ENCODE results near the gene NUP107. TPM values are rescaled to one million over a fixed set of nuclear protein-coding genes. Genes with fewer than 3 reads are reported as not detected.
"Not testable (repeated sequence)": the region's sequence is repeated elsewhere in the genome, so short reads cannot be mapped to it uniquely, and the experiment has no call there.

The NUP107 gene
- total RNA-seq (10 to 100 TPM in 4 of 5 donors, 1 to 10 TPM in 1; 9.3 to 99.1 (median 28.1) TPM), polyA plus RNA-seq (10 to 100 TPM in 1 of 3 donors, 1 to 10 TPM in 2; 5.7 to 13.6 (median 5.8) TPM)
- long read RNA-seq, donor 1, full-length matches to known transcripts: 2 of 2 reads
- long read RNA-seq, donor 1, partial matches to known transcripts: 0 of 2 reads
- long read RNA-seq, donor 1, other reads (novel, unspliced or antisense): 0 of 2 reads
- long read RNA-seq, donor 2, full-length matches to known transcripts: 5 of 5 reads
- long read RNA-seq, donor 2, partial matches to known transcripts: 0 of 5 reads
- long read RNA-seq, donor 2, other reads (novel, unspliced or antisense): 0 of 5 reads
- long read RNA-seq, donor 3, full-length matches to known transcripts: 2 of 2 reads
- long read RNA-seq, donor 3, partial matches to known transcripts: 0 of 2 reads
- long read RNA-seq, donor 3, other reads (novel, unspliced or antisense): 0 of 2 reads
- long read RNA-seq, donor 4: 0 reads
- long read RNA-seq, donor 5, partial matches to known transcripts: 5 of 5 reads
- long read RNA-seq, donor 5, other reads (novel, unspliced or antisense): 0 of 5 reads
- long read RNA-seq, donor 6, full-length matches to known transcripts: 5 of 5 reads
- long read RNA-seq, donor 6, partial matches to known transcripts: 0 of 5 reads
- long read RNA-seq, donor 6, other reads (novel, unspliced or antisense): 0 of 5 reads
- long read RNA-seq, donor 7, full-length matches to known transcripts: 5 of 5 reads
- long read RNA-seq, donor 7, partial matches to known transcripts: 0 of 5 reads
- long read RNA-seq, donor 7, other reads (novel, unspliced or antisense): 0 of 5 reads
- long read RNA-seq, donor 8, partial matches to known transcripts: 0 of 2 reads
- long read RNA-seq, donor 8, other reads (novel, unspliced or antisense): 0 of 2 reads
- long read RNA-seq, donor 9, full-length matches to known transcripts: 2 of 10 reads
- long read RNA-seq, donor 9, partial matches to known transcripts: 8 of 10 reads
- long read RNA-seq, donor 9, other reads (novel, unspliced or antisense): 0 of 10 reads
- long read RNA-seq, donor 10: 0 reads

DNA sequence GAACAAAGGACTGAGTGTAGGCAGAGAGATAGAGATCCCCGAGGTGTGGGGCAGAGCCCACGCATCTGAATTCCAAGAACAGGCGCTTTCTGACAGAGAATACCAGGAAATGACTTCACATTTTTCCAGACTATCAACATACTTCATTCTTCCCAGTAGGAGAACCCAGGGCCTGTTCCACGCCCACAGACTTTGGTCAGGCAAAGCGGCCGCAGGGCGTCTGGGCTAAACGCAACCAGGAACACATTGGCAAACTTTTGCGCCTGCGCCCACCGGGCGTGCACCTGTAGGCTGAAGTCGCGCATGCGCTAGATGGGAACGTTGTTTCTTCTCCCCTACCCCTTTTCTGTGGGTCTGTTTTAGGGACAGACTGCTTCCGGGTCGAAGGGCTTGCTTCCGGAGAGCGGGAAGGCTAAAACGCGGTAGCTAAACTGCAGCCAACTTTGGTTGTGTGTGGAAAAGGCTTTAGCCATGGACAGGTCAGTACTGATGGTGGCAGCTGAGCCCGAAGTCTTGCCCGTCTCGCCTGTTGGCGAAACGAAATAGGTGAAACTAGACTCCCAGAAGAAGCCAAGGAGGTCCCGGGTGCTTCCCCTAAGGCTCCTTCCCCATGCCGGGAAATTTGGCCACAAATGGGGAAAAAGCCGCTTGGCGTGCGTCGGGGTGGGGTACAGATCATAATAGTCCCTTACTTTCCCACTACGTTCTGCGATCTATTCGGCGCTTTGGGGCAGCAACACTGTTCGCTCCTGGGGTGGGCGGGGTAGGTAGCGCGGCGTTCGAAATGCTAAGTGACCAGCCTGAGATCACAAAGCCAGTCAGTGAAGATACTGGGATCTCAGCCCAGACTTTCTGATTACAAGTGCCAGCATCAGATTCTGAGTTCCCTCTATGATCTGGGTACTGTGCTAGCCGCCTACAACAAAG is at the start of gene NUP107:
Gene NUP107 (plus strand): TSS at position 384 of the 927 bp plus-strand sequence. CDS start 88 bp downstream, at position 472.
- intact Hi-C loops (cut with DNase I; ENCODE audit: low total_unique reads): no loop called here
- WGBS, 5 donors: 0 to 1% (median 1%) methylated on average over 40 to 44 of the region's 44 CpGs
- Histone ChIP-seq H3K4me1 (peaks cover 8 to 27% (median 18%) of the 10 kb centered on the region in 4 donors), H3K36me3 (peaks cover under 1 to 23% (median 18%) of the 10 kb centered on the region in 4 donors), H3K27me3 (no peaks in the 10 kb centered on the region), H3K4me3 (peak within 1 kb of the TSS; percentile 86 to 100 (median 92)), H3K27ac (peak within 1 kb of the TSS; percentile 85 to 90 (median 86)), H3K9me3 (no peaks in the 10 kb centered on the region)
- TF ChIP-seq POLR2A (IDR thresholded peaks at IDR 0.05): no peak
- TF ChIP-seq, protein P1, sequence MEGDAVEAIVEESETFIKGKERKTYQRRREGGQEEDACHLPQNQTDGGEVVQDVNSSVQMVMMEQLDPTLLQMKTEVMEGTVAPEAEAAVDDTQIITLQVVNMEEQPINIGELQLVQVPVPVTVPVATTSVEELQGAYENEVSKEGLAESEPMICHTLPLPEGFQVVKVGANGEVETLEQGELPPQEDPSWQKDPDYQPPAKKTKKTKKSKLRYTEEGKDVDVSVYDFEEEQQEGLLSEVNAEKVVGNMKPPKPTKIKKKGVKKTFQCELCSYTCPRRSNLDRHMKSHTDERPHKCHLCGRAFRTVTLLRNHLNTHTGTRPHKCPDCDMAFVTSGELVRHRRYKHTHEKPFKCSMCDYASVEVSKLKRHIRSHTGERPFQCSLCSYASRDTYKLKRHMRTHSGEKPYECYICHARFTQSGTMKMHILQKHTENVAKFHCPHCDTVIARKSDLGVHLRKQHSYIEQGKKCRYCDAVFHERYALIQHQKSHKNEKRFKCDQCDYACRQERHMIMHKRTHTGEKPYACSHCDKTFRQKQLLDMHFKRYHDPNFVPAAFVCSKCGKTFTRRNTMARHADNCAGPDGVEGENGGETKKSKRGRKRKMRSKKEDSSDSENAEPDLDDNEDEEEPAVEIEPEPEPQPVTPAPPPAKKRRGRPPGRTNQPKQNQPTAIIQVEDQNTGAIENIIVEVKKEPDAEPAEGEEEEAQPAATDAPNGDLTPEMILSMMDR (IDR thresholded peaks at IDR 0.05): peak in 2 of 7 experiments; percentile 21 to 42
- TF ChIP-seq POLR2AphosphoS5 (IDR thresholded peaks at IDR 0.05): peak; percentile 75 to 96 (median 90)
- peak; percentile 41 for TF ChIP-seq EP300 (IDR thresholded peaks at IDR 0.05)
- peak; percentile 99 to 100 for DNase-seq

DNA sequence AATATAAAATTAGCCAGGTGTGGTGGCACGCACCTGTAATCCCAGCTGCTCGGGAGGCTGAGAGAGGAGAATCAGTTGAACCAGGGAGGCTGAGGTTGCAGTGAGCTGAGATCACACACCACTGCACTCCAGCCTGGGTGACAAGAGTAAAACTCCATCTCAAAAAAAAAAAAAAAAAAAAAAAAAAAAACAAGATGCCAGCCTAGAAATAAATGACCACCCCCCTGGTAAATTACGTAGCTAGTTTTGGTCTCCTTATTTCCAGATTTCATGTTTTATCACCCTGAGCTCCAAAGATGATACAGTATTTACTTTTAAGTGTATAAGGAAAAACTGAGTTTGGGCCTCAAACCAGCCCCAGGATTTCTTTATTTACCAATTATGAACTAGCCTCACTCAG is 49.3 kb upstream of the NUP107 start:
- 93 to 99% (median 95%) methylated on average over 3 of the region's 3 CpGs for WGBS, 5 donors
- DNase-seq; H3K36me3 ChIP-seq; H3K27ac ChIP-seq; H3K4me3 ChIP-seq; intact Hi-C loops (cut with DNase I; ENCODE audit: low total_unique reads); H3K27me3 ChIP-seq; H3K9me3 ChIP-seq: not testable (repeated sequence)
- peaks cover 35 to 99% (median 68%) of the 10 kb centered on the region in 4 donors for H3K4me1 ChIP-seq

DNA sequence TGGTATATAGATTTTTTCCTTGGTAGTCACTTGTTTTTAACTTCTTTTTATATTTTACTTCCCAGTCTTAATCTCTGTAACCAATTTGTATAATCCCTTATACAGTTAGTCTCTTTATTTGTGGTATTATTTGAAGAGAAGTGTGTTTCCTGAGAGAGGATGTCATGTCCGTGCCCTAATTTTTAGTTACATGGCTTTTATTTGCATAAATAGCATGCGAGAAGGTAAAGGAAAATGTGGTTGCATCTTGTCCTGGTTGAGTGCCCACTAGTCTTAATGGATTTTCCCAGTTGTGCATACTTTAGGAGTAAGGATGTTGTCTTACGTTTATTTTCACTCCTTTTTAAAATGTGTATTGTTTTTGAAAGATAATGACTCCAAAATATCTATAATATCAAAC is 48.6 kb upstream of the NUP107 start:
- no peak for DNase-seq
- 72 to 76% (median 75%) methylated on average over 3 of the region's 3 CpGs for WGBS, 5 donors
- no peak for TF ChIP-seq EP300 (IDR thresholded peaks at IDR 0.05)
- TF ChIP-seq, protein P1 (IDR thresholded peaks at IDR 0.05): no peak
- TF ChIP-seq POLR2A (IDR thresholded peaks at IDR 0.05): no peak
- no peak for TF ChIP-seq POLR2AphosphoS5 (IDR thresholded peaks at IDR 0.05)
- Histone ChIP-seq H3K27me3 (no peaks in the 10 kb centered on the region), H3K36me3 (no peaks in the 10 kb centered on the region), H3K9me3 (no peaks in the 10 kb centered on the region), H3K4me1 (peaks cover 40 to 100% (median 70%) of the 10 kb centered on the region in 4 donors), H3K27ac (no peak overlapping the region), H3K4me3 (no peak overlapping the region)
- intact Hi-C loops (cut with DNase I; ENCODE audit: low total_unique reads): no loop called here

DNA sequence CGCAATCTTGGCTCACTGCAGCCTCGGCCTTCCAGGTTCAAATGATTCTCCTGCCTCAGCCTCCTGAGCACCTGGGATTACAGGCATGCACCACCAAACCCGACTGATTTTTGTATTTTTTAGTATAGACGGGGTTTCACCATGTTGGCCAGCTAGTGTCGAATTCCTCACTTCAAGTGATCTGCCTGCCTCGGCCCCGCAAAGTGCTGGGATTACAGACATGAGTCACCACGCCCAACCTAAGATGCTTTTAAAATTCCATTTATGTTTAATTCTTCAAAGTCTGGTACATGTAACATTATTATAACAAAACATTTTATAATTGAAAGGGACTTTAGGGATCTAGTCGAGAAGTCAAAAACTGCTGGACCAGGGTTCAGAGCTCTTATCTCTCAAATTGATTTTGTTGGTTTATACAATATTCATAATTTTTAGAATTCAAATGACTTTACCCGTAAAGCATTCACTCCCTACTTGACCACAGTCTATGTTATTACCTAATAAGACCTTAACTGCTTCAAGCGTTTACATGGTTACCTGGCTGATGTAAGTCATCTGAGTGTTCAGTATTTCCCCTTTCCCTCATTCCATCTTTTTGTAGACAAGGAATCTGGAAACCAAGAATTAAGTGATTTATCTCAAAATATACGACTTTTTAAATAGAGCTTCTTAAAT is 47.9 kb upstream of the NUP107 start:
- H3K9me3 ChIP-seq: no peaks in the 10 kb centered on the region
- peaks cover 35 to 99% (median 69%) of the 10 kb centered on the region in 4 donors for H3K4me1 ChIP-seq
- TF ChIP-seq POLR2AphosphoS5 (IDR thresholded peaks at IDR 0.05) (no peak), POLR2A (IDR thresholded peaks at IDR 0.05) (no peak), EP300 (IDR thresholded peaks at IDR 0.05) (no peak)
- TF ChIP-seq, protein P1 (IDR thresholded peaks at IDR 0.05): no peak
- DNase-seq: no peak
- H3K4me3 ChIP-seq: no peak overlapping the region
- intact Hi-C loops (cut with DNase I; ENCODE audit: low total_unique reads): no loop called here
- no peak overlapping the region for H3K27ac ChIP-seq
- H3K36me3 ChIP-seq: no peaks in the 10 kb centered on the region
- no peaks in the 10 kb centered on the region for H3K27me3 ChIP-seq
- WGBS, 5 donors: 74 to 88% (median 81%) methylated on average over 12 of the region's 12 CpGs
